MG63 (cell line): ENCODE data around the gene BBS9. TPM values are rescaled to one million over a fixed set of nuclear protein-coding genes. Genes with fewer than 3 reads are reported as not detected.

ENCODE experiments used
- DNase-seq: peaks from one replicate; pipeline ENCODE4 v3.0.0-alpha.2; 2020
- H3K27me3 ChIP-seq: fragments of 250-450 bp; sonication (Bioruptor Pico); 2 replicates; pipeline ENCODE4 v1.5.1; 2020; ENCODE audit warnings: mild to moderate bottlenecking, moderate library complexity
- H3K36me3 ChIP-seq: fragments of 250-450 bp; sonication (Bioruptor Pico); 2 replicates; pipeline ENCODE4 v1.5.1; 2020; ENCODE audit warnings: mild to moderate bottlenecking, moderate library complexity
- H3K4me3 ChIP-seq: fragments of 250-450 bp; sonication (Bioruptor Pico); 2 replicates; pipeline ENCODE4 v1.5.1; 2020; ENCODE audit warnings: mild to moderate bottlenecking, moderate library complexity
- H3K9me3 ChIP-seq: fragments of 250-450 bp; sonication (Bioruptor Pico); 2 replicates; pipeline ENCODE4 v1.5.1; 2020; ENCODE audit warnings: mild to moderate bottlenecking, moderate library complexity
- total RNA-seq: library from RNA; depleted of rRNA; stranded (reverse); fragments of >200 nt; shearing (Covaris generic); gene quantifications from 2 replicates; pipeline ENCODE4 v1.2.3, GENCODE V29; 2014; ENCODE audit warnings: low replicate concordance

Gene BBS9
- total RNA-seq, 1 experiment from 2014 or later: 25.7 TPM

DNA sequence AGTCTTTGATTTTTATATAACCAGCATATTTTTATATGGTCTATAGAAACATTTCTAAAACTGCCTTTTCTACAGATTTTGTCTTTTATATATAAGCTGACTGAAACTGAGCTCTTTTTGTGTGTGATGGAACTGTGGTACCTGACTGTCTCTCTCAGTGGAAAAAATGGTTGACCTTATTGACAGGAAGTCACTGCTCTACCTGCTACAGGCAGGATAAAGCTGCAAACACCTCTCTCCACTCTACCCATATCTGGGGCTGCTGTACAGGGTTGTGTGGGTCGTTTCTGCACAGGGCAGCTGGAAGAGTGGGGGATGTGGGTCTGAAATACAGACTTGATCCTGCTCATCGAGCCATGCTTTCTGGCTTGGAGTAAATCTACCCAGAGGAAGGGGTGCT, 48.5 kb downstream of the BBS9 start:
- no peak for DNase-seq
- Histone ChIP-seq H3K36me3 (no peaks in the 10 kb centered on the region), H3K4me3 (no peak overlapping the region), H3K9me3 (peaks cover 8% of the 10 kb centered on the region; the same call in 1 of the 2 replicates), H3K27me3 (no peaks in the 10 kb centered on the region)

DNA sequence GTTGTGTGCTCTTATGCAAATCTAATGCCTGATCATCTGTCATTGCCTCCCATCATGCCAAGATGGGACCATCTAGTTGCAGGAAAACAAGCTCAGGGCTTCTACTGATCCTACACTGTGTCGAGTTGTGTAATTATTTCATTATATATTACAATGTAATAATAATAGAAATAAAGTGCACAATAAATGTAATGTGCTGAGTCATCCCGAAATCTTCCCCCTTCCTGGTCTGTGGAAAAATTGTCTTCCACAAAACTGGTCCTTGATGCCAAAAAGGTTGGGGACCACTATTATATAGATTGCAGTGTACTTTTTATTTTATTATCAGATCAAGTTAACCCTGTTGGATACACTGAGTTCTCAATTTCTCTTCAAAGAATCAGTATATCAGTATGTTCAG, 50.2 kb downstream of the BBS9 start:
- DNase-seq: no peak
- H3K36me3 ChIP-seq: no peaks in the 10 kb centered on the region
- no peaks in the 10 kb centered on the region for H3K27me3 ChIP-seq
- H3K4me3 ChIP-seq: no peak overlapping the region
- no peaks in the 10 kb centered on the region for H3K9me3 ChIP-seq

DNA sequence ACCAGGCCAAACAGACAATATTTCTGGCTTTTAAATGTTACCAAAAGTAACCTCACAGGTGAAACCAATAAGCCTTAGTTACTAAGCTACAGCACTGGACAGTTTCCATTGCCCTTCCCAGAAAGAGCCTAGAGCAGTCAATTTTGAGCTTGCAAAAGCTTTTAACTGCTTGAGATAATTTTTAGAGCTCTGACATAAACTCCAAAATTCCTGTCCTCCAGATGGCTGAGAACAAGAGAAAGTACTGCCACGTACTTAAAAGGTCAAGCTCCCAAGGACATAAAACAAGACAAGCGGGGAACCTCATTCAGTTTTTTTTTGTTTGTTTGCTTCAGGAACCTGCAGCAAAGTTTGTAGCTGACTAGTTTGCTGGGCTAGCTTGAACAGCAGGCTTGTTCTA, 54.1 kb downstream of the BBS9 start:
- no peak for DNase-seq
- H3K36me3 ChIP-seq: no peaks in the 10 kb centered on the region
- H3K9me3 ChIP-seq: no peaks in the 10 kb centered on the region
- no peak overlapping the region for H3K4me3 ChIP-seq
- no peaks in the 10 kb centered on the region for H3K27me3 ChIP-seq

- no peak overlapping the region for H3K4me3 ChIP-seq
These were observed 55.5 kb downstream of the BBS9 start for GRCh38 chr7:33184828-33185227.

GRCh38 chr7:33185786-33186185, 56.4 kb downstream of the BBS9 start:
- H3K27me3 ChIP-seq: no peaks in the 10 kb centered on the region
- DNase-seq: no peak
- no peak overlapping the region for H3K4me3 ChIP-seq
- H3K9me3 ChIP-seq: no peaks in the 10 kb centered on the region
- no peaks in the 10 kb centered on the region for H3K36me3 ChIP-seq

More at GRCh38 chr7:33184828-33185227, 55.5 kb downstream of the BBS9 start:
- Histone ChIP-seq H3K36me3 (no peaks in the 10 kb centered on the region), H3K9me3 (no peaks in the 10 kb centered on the region), H3K27me3 (no peaks in the 10 kb centered on the region)
- no peak for DNase-seq

DNA sequence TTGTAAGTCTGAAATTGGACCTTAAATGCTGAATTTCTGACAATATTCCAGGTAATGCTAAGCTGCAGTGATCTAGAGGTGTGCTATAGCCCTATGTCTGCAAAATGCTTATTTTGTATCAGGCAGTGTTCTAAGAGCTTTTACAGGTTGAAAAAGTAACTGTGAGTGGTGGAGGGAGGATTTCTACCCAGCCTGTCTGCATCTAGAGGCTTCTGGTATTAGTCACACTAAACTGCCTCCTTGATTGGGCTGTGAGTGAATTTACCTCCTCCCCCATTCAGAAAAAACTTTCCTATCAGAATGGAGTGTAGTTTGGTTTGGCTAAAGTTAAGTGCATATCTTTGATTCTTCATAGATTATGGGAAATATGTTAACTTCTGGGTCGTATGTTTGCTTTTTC, 56.8 kb downstream of the BBS9 start:
- no peak for DNase-seq
- no peak overlapping the region for H3K4me3 ChIP-seq
- no peaks in the 10 kb centered on the region for H3K9me3 ChIP-seq

DNA sequence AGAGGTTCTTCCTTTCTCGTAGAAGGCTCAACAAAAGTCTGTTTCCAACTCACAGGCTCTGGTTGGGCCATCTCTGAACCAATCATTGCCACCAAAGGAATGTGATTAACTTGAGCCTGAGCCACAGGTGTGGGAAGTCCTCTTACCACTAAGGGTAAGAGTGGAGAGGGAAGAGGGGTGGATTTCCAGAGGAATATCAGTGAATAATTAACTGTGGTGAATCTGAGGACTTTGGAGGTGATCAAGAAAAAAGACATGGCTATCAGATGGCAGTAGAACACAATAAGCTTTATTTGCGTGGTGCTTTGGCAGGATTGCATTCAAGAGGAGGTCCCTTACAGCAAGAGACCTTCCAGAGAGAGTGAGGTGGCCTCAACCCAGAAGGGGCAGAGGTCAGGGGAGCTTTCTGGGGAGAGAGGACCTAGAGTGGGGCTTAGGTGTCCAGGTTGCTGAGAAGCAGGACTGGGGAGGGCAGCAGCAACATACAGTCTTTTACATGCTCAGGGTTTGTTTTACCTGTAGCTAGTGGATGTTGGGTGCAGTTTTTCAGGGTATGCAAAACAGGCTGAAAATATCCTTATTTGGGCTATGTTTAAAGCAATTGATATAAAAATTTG, 61.4 kb downstream of the BBS9 start:
- Histone ChIP-seq H3K4me3 (no peak overlapping the region), H3K9me3 (no peaks in the 10 kb centered on the region; the same call in 1 of the 2 replicates), H3K36me3 (no peaks in the 10 kb centered on the region), H3K27me3 (no peaks in the 10 kb centered on the region)
- no peak for DNase-seq

More for the DNA sequence above, 56.8 kb downstream of the BBS9 start:
- no peaks in the 10 kb centered on the region for H3K27me3 ChIP-seq
- no peaks in the 10 kb centered on the region for H3K36me3 ChIP-seq

GRCh38 chr7:33191340-33191739, 62.0 kb downstream of the BBS9 start:
- H3K36me3 ChIP-seq: no peaks in the 10 kb centered on the region
- DNase-seq: no peak
- H3K9me3 ChIP-seq: no peaks in the 10 kb centered on the region; the same call in 1 of the 2 replicates
- no peak overlapping the region for H3K4me3 ChIP-seq
- no peaks in the 10 kb centered on the region for H3K27me3 ChIP-seq

GRCh38 chr7:33192695-33193291, 63.4 kb downstream of the BBS9 start:
- no peaks in the 10 kb centered on the region; the same call in 1 of the 2 replicates for H3K9me3 ChIP-seq
- no peak for DNase-seq
- H3K4me3 ChIP-seq: no peak overlapping the region
- no peaks in the 10 kb centered on the region for H3K27me3 ChIP-seq
- H3K36me3 ChIP-seq: no peaks in the 10 kb centered on the region

- Histone ChIP-seq H3K9me3 (no peaks in the 10 kb centered on the region; the same call in 1 of the 2 replicates), H3K4me3 (no peak overlapping the region), H3K27me3 (no peaks in the 10 kb centered on the region), H3K36me3 (no peaks in the 10 kb centered on the region)
- DNase-seq: no peak
These were observed 64.0 kb downstream of the BBS9 start for GRCh38 chr7:33193308-33193864.

GRCh38 chr7:33195264-33195663, 65.9 kb downstream of the BBS9 start:
- H3K9me3 ChIP-seq: no peaks in the 10 kb centered on the region; the same call in 1 of the 2 replicates
- H3K4me3 ChIP-seq: no peak overlapping the region
- no peaks in the 10 kb centered on the region for H3K27me3 ChIP-seq
- H3K36me3 ChIP-seq: no peaks in the 10 kb centered on the region
- peak; percentile 49 for DNase-seq

- H3K36me3 ChIP-seq: no peaks in the 10 kb centered on the region
- H3K4me3 ChIP-seq: no peak overlapping the region
- no peaks in the 10 kb centered on the region; the same call in 1 of the 2 replicates for H3K9me3 ChIP-seq
- no peaks in the 10 kb centered on the region for H3K27me3 ChIP-seq
- DNase-seq: no peak
These were observed 66.9 kb downstream of the BBS9 start for GRCh38 chr7:33196221-33196620.

- Histone ChIP-seq H3K4me3 (no peak overlapping the region), H3K36me3 (no peaks in the 10 kb centered on the region)
These were observed 70.9 kb downstream of the BBS9 start for GRCh38 chr7:33200282-33200681.

DNA sequence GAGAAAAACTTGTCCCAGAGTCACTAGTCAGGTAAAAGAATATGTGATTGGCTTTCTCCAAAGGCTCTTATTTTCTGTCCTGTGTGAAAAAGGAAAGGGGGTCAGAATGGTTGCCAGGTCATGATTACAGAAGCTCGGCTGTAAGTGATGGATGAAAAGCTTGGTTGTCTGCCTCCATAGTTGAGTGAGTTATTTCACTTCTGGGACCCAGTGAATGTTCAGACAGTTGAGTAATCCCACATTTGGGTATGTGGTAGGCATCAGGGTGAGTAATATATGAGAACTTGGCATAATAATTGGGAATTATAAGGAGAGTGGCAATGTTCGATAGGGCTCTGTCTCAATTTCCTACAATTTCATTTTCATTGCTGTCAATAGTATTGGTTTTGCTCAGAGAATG, 72.5 kb downstream of the BBS9 start:
- H3K36me3 ChIP-seq: no peaks in the 10 kb centered on the region
- H3K27me3 ChIP-seq: no peaks in the 10 kb centered on the region
- no peak for DNase-seq
- peaks cover 3% of the 10 kb centered on the region for H3K9me3 ChIP-seq
- H3K4me3 ChIP-seq: no peak overlapping the region

More at GRCh38 chr7:33200282-33200681, 70.9 kb downstream of the BBS9 start:
- Histone ChIP-seq H3K27me3 (no peaks in the 10 kb centered on the region), H3K9me3 (peaks cover 3% of the 10 kb centered on the region)
- DNase-seq: no peak

GRCh38 chr7:33210958-33211357, 81.6 kb downstream of the BBS9 start:
- H3K4me3 ChIP-seq: no peak overlapping the region
- peaks cover 27% of the 10 kb centered on the region for H3K9me3 ChIP-seq
- DNase-seq: no peak
- no peaks in the 10 kb centered on the region for H3K36me3 ChIP-seq
- H3K27me3 ChIP-seq: no peaks in the 10 kb centered on the region

GRCh38 chr7:33212144-33212543, 82.8 kb downstream of the BBS9 start:
- Histone ChIP-seq H3K36me3 (no peaks in the 10 kb centered on the region), H3K4me3 (no peak overlapping the region), H3K27me3 (no peaks in the 10 kb centered on the region), H3K9me3 (peaks cover 30% of the 10 kb centered on the region)
- DNase-seq: no peak

- no peak for DNase-seq
- Histone ChIP-seq H3K36me3 (no peaks in the 10 kb centered on the region), H3K4me3 (no peak overlapping the region), H3K27me3 (no peaks in the 10 kb centered on the region), H3K9me3 (peaks cover 18% of the 10 kb centered on the region)
These were observed 86.6 kb downstream of the BBS9 start for GRCh38 chr7:33215992-33216391.

DNA sequence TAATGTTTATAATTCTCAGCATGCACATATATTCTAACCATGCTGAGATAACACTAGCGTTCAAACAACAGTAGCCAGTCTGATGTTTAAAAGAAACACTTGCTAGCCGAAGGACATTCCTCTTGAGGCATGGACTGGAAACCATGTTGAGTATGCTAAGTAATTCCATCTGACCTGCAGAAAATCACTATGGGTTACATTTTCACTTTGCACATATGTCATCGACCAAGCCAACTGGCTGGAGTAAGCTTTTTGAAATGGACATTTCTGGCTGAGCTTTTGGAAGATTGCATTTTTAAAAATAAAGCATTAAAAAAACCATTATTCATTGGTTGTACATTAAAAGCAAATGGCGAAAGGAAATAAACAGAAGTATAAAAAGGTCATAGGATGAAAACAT, 88.2 kb downstream of the BBS9 start:
- no peak overlapping the region for H3K4me3 ChIP-seq
- no peaks in the 10 kb centered on the region for H3K27me3 ChIP-seq
- no peak for DNase-seq
- peaks cover 3% of the 10 kb centered on the region; the same call in 1 of the 2 replicates for H3K9me3 ChIP-seq
- no peaks in the 10 kb centered on the region for H3K36me3 ChIP-seq
